K562 (cell line): ENCODE results near the gene LRP3. TPM values are rescaled to one million over a fixed set of nuclear protein-coding genes. Genes with fewer than 3 reads are reported as not detected.

Source experiments
- ATAC-seq: fragments of 200-7000 bp; cut with Tn5 transposase; 3 replicates; pipeline ENCODE4 v1.9.1; 2020; ENCODE audit warnings: moderate library complexity
- BruUV-seq: library from RNA; stranded (reverse); fragments of 400-500 nt; replicated peaks from 2 replicates; lab custom pipeline; 2021; lab: Mats Ljungman, UMichigan
- CTCF ChIA-PET: fragments of 300-600 bp; formaldehyde crosslinking; extraction: SDS; loops from one replicate; lab custom pipeline; 2021; ENCODE audit warnings: low intra/inter-chr PET ratio; lab: Yijun Ruan, JAX
- POLR2A ChIA-PET: fragments of 300-600, 350-650 bp; sonication (Branson Sonifier 250); formaldehyde crosslinking; extraction: SDS; loops from one replicate; lab custom pipeline; 2021; ENCODE audit warnings: antibody characterized with exemption, inconsistent platforms; lab: Yijun Ruan, JAX
- DNase-seq, 4 experiments: peaks; one replicate each; pipeline versions ENCODE4 v3.0.0 to v3.0.0-alpha.2; 2011 to 2018; ENCODE audit warnings: low spot score in 3 of 4, mixed read lengths in 3 of 4; ENCODE audit errors: extremely low read depth in 1 of 4
- FAIRE-seq: peaks from 2 replicates; lab custom pipeline; 2011; peaks lifted over from hg19 to GRCh38; lab: Jason Lieb, UNC
- H2AFZ ChIP-seq: 2 replicates; pipeline ENCODE4 v1.6.0; 2011; ENCODE audit warnings: low read depth, low read length, control low read depth, inconsistent platforms
- H3K27ac ChIP-seq: fragments of 200-600 bp; 3 replicates; pipeline ENCODE4 v1.8.0; 2011; ENCODE audit warnings: low read depth, mild to moderate bottlenecking, control low read depth, inconsistent platforms, low read length, moderate library complexity, mixed read lengths; ENCODE audit errors: extremely low read depth
- H3K27me3 ChIP-seq, 2 experiments: fragments of 300-600 bp in 1 of 2; 2 replicates in 1 of 2; 3 replicates in 1 of 2; pipeline versions ENCODE4 v1.6.0 to v1.8.0; 2011; ENCODE audit warnings: inconsistent platforms in 2 of 2, low read length in 2 of 2, mild to moderate bottlenecking in 1 of 2, mixed read lengths in 1 of 2, moderate library complexity in 1 of 2; ENCODE audit not compliant: control insufficient read depth in 2 of 2, insufficient read depth in 2 of 2
- H3K36me3 ChIP-seq: fragments of 300-600 bp; 3 replicates; pipeline ENCODE4 v1.8.0; 2011; ENCODE audit warnings: mild to moderate bottlenecking, low read length, inconsistent platforms; ENCODE audit not compliant: control insufficient read depth, insufficient read depth
- H3K4me1 ChIP-seq, 2 experiments: fragments of 200-600 bp in 1 of 2; replicated peaks in 1 of 2; 2 replicates in 1 of 2; 3 replicates in 1 of 2; pipeline versions ENCODE4 v1.5.1 to v1.8.0; 2011; ENCODE audit warnings: inconsistent platforms in 2 of 2, low read length in 2 of 2, mild to moderate bottlenecking in 1 of 2, mixed read lengths in 1 of 2, moderate library complexity in 1 of 2; ENCODE audit not compliant: control insufficient read depth in 2 of 2, insufficient read depth in 2 of 2
- H3K4me2 ChIP-seq: 2 replicates; pipeline ENCODE4 v1.6.1; 2011; ENCODE audit warnings: low read length, control low read depth, inconsistent platforms, mixed read lengths; ENCODE audit not compliant: insufficient read depth
- H3K4me3 ChIP-seq: fragments of 200-600 bp; sonication (generic), shearing (Covaris generic); 2 replicates; pipeline ENCODE4 v1.5.1; 2016; ENCODE audit warnings: control low read depth, inconsistent platforms
- H3K79me2 ChIP-seq: fragments of 200-600 bp; 3 replicates; pipeline ENCODE4 v1.8.0; 2011; ENCODE audit warnings: low read length, inconsistent platforms; ENCODE audit not compliant: control insufficient read depth, insufficient read depth
- H3K9ac ChIP-seq, 2 experiments: 2 replicates each; pipeline versions ENCODE4 v1.6.0 to v1.6.1; 2011; ENCODE audit warnings: low read depth in 2 of 2, low read length in 2 of 2, control low read depth in 1 of 2, inconsistent platforms in 1 of 2, mild to moderate bottlenecking in 1 of 2, mixed read lengths in 1 of 2; ENCODE audit not compliant: insufficient read depth in 1 of 2
- H3K9me1 ChIP-seq: one replicate; pipeline ENCODE4 v1.6.0; 2011; ENCODE audit warnings: inconsistent platforms, mild to moderate bottlenecking, low read length, moderate library complexity; ENCODE audit not compliant: control insufficient read depth, insufficient read depth
- H3K9me3 ChIP-seq: replicated peaks from 2 replicates; pipeline ENCODE4 v1.5.1; 2011; ENCODE audit warnings: low read depth, low read length, inconsistent platforms; ENCODE audit not compliant: control insufficient read depth, insufficient read depth
- H4K20me1 ChIP-seq: replicated peaks from 2 replicates; pipeline ENCODE4 v1.6.1; 2011; ENCODE audit warnings: low read length, inconsistent platforms, mixed read lengths; ENCODE audit not compliant: control insufficient read depth, insufficient read depth
- BRD4 ChIP-seq: fragments of 200-600 bp; sonication (generic); IDR thresholded peaks from 2 replicates; pipeline ENCODE4 v1.6.1; 2017; ENCODE audit warnings: inconsistent platforms
- GATAD2A ChIP-seq: fragments of 450-650 bp; IDR thresholded peaks from 2 replicates; pipeline ENCODE4 v1.6.1; 2017
- HDAC8 ChIP-seq: fragments of 450-650 bp; IDR thresholded peaks from 2 replicates; pipeline ENCODE4 v1.6.1; 2016; ENCODE audit warnings: mild to moderate bottlenecking, missing genetic modification characterization, moderate library complexity, missing compliant biosample characterization
- NRF1 ChIP-seq, 2 experiments: fragments of 450-650 bp; IDR thresholded peaks in 1 of 2; conservative IDR thresholded peaks in 1 of 2; 2 replicates each; pipeline ENCODE4 v1.6.1; 2014; ENCODE audit warnings: mild to moderate bottlenecking in 2 of 2
- RBBP5 ChIP-seq: fragments of 200-600 bp; sonication (generic); IDR thresholded peaks from 2 replicates; pipeline ENCODE4 v1.6.1; 2012; ENCODE audit warnings: borderline replicate concordance, mild to moderate bottlenecking, low read length, control low read depth, inconsistent platforms; ENCODE audit not compliant: insufficient read depth, poor library complexity, severe bottlenecking
- WGBS: fragments of 100-300 bp; shearing (Covaris generic); methylation state at CpG from one replicate; pipeline ENCODE4 v1.1.6; 2016; ENCODE audit warnings: low coverage, mixed read lengths; ENCODE audit not compliant: insufficient coverage; ENCODE audit errors: missing lambda C conversion rate; 5-methylcytosine and 5-hydroxymethylcytosine counted together
- in situ Hi-C: fragments of 300-500 bp; cut with MboI; formaldehyde crosslinking; loops from 4 replicates; pipeline ENCODE4 v1.15.0; 2018; ENCODE audit warnings: inconsistent platforms, mixed read lengths
- intact Hi-C: fragments of 100-400 bp; cut with micrococcal nuclease; formaldehyde crosslinking; loops from 2 replicates; pipeline ENCODE4 v1.14.2; 2022
- polyA plus RNA-seq, 8 experiments: library from polyadenylated mRNA; depleted of rRNA in 4 of 8; stranded (reverse) in 5 of 8; unstranded in 3 of 8; fragments of >200 nt; fragmentation: Nextera tagmentation in 2 of 8; fragmentation: Illumina TruSeq in 1 of 8; extraction: Ambion mirVana in 2 of 8; extraction: Trizol in 1 of 8; gene quantifications; 2 replicates each; pipeline versions ENCODE4 v1.2.1 to v1.2.3, GENCODE V29; 2011 to 2014; ENCODE audit warnings: inconsistent platforms in 1 of 8, missing spikeins in 1 of 8
- total RNA-seq, 7 experiments: library from RNA; depleted of rRNA in 6 of 7; stranded (reverse); fragments of >200 nt in 6 of 7; fragmentation: Illumina TruSeq in 2 of 7; extraction: Trizol in 2 of 7; gene quantifications; 2 replicates each; pipeline versions ENCODE4 v1.2.1 to v1.2.3, GENCODE V29; 2011 to 2021; ENCODE audit warnings: low replicate concordance in 1 of 7

LRP3 gene
- total and polyA plus RNA-seq, 9 of the 15 experiments (the other 6 are each of a cell fraction or from before 2014, with no cell fraction given): 0.29 TPM; not detected in 8

- H3K4me3 ChIP-seq: no peak overlapping the region
- H2AFZ ChIP-seq: no peak overlapping the region
- POLR2A ChIA-PET: no interaction called here
- no peak overlapping the region for H3K9ac ChIP-seq
- peak; percentile 17; the same call in 1 of the 3 replicates for ATAC-seq
- no peaks in the 10 kb centered on the region for H3K9me3 ChIP-seq
- in situ Hi-C loops (no loop called here), intact Hi-C loops (no loop called here)
- no peak for DNase-seq
- no peak overlapping the region for H3K27ac ChIP-seq
- H4K20me1 ChIP-seq: peaks cover 12% of the 10 kb centered on the region; the same call in 1 of the 2 replicates
- peaks cover 0 to 37% of the 10 kb centered on the region in 2 experiments; a peak in 2 of 5 replicates for H3K4me1 ChIP-seq
- TF ChIP-seq GATAD2A (no peak), BRD4 (no peak), RBBP5 (peak; percentile 2), NRF1 (conservative IDR thresholded peaks at IDR 0.05 in 1 of 2, IDR thresholded peaks at IDR 0.05 in 1 of 2) (no peak), HDAC8 (tag) (no peak)
- CTCF ChIA-PET: no interaction called here
- no peaks in the 10 kb centered on the region for H3K36me3 ChIP-seq
- H3K4me2 ChIP-seq: no peak overlapping the region
- FAIRE-seq: no peak
- peaks cover 9 to 90% of the 10 kb centered on the region in 2 experiments; a peak in 4 of 5 replicates for H3K27me3 ChIP-seq
- no peaks in the 10 kb centered on the region for H3K79me2 ChIP-seq
- no TSS peak for BruUV-seq
- 31% methylated on average over 32 of the region's 38 CpGs for WGBS
- no peaks in the 10 kb centered on the region for H3K9me1 ChIP-seq
These were observed 12.3 kb downstream of the LRP3 start for GRCh38 chr19:33206261-33207039.
